Breast epithelium (tissue), 4 donors: ENCODE measurements around the gene ST6GALNAC3. TPM values are rescaled to one million over a fixed set of nuclear protein-coding genes. Genes with fewer than 3 reads are reported as not detected.

Experiments
- DNase-seq, 2 donors: peaks; one replicate each; pipeline ENCODE4 v3.0.0-alpha.2; 2019; ENCODE audit warnings: low spot score in 2 of 2
- H3K27ac ChIP-seq, 2 donors: fragments of 200-600 bp; sonication (generic) in 1 of 2; one replicate each; pipeline ENCODE4 v1.5.1; 2016 to 2019; ENCODE audit warnings: mild to moderate bottlenecking in 1 of 2
- H3K27me3 ChIP-seq, 2 donors: fragments of 200-600 bp; sonication (generic) in 1 of 2; one replicate each; pipeline versions ENCODE4 v1.5.1 to v1.6.0; 2017 to 2019; ENCODE audit warnings: control low read depth in 1 of 2, mild to moderate bottlenecking in 1 of 2
- H3K36me3 ChIP-seq: fragments of 200-600 bp; one replicate; pipeline ENCODE4 v1.5.1; 2019
- H3K4me1 ChIP-seq, 2 donors: fragments of 200-600 bp; sonication (generic); one replicate each; pipeline ENCODE4 v1.5.1; 2016 to 2019; ENCODE audit warnings: control low read depth in 1 of 2
- H3K4me3 ChIP-seq, 3 donors: fragments of 200-600 bp; sonication (generic); 1 replicate in 2 of 3; 2 replicates in 1 of 3; pipeline ENCODE4 v1.5.1; 2016 to 2019; ENCODE audit warnings: mild to moderate bottlenecking in 3 of 3, moderate library complexity in 2 of 3
- H3K9me3 ChIP-seq, 2 donors: fragments of 200-600 bp; sonication (generic) in 1 of 2; one replicate each; pipeline ENCODE4 v1.5.1; 2016 to 2019; ENCODE audit warnings: control low read depth in 1 of 2
- CTCF ChIP-seq, 3 donors: fragments of 450-650 bp; IDR thresholded peaks; one replicate each; pipeline ENCODE4 v1.5.1; 2016 to 2017; ENCODE audit warnings: antibody characterized with exemption in 3 of 3, mild to moderate bottlenecking in 3 of 3, moderate library complexity in 3 of 3
- POLR2A ChIP-seq: fragments of 450-650 bp; IDR thresholded peaks from one replicate; pipeline ENCODE4 v1.6.1; 2016; ENCODE audit warnings: antibody characterized with exemption, mild to moderate bottlenecking, moderate library complexity
- POLR2AphosphoS5 ChIP-seq, 3 donors: sonication (generic); formaldehyde crosslinking; IDR thresholded peaks; one replicate each; pipeline ENCODE4 v1.6.1; 2017; ENCODE audit warnings: antibody characterized with exemption in 3 of 3
- intact Hi-C: fragments of 100-400 bp; cut with DNase I; formaldehyde crosslinking; loops from one replicate; pipeline ENCODE4 v1.15.1; 2023; ENCODE audit warnings: low total_unique reads
- total RNA-seq, 3 donors: library from RNA; depleted of rRNA; stranded (reverse); fragments of >200 nt; gene quantifications; one replicate each; pipeline ENCODE4 v1.1.0, GENCODE V29; 2016

Gene ST6GALNAC3
- 10 to 100 TPM in 1 of 3 donors, 1 to 10 TPM in 2; 4.1 to 14.4 (median 8.5) TPM for total RNA-seq

DNA sequence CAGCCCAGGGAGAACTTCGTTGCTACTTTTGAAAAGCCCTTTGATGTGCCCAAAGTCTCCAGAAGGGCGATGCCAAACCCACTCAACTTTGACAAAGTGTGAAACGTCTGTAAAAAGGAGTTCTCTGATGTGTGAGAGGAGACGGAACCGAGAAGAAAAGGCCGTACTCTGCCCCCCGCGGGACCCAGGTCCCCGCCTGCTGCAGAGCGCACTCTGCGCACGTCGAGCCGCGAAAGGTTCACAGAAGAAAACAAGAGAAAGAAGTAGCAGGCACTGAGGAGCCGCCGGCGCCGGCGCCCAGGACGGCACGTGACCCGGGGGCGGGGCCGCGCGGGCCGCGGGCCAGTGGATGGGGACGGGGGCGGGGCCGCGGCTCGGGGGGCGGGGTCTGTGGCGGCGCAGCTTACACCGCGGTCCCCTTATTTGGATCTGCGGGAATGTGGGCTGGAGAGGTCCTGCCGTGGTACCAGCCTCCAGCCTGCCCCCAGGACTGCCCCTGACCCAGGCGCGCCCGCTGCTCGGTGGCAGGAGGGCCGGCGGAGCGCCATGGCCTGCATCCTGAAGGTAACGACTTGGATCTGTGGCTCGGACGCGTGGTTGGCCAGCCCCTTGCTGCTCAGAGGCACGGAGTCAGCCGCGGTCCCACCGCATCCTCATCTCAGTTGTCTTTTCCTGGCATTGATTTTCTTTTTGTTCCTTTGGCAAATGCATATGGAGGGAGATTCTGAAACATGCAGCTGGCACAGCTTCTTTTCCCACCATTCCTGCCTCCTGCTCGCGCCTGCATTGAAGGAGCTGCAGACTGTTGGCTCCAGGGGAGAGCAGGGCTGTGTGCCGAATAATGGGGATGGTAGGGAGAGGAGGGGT, at the start of gene ST6GALNAC3:
Gene ST6GALNAC3, plus strand, starts transcription at position 426 of the 867 bp plus-strand sequence.
- TF ChIP-seq CTCF (IDR thresholded peaks at IDR 0.05) (no peak), POLR2AphosphoS5 (IDR thresholded peaks at IDR 0.05) (peak in 1 of 3 donors; percentile 40)
- H3K27me3 ChIP-seq = no peaks in the 10 kb centered on the region
- no peaks in the 10 kb centered on the region for H3K36me3 ChIP-seq
- DNase-seq = peak; percentile 56 to 59
- peak within 1 kb of the TSS; percentile 52 to 85 (median 65) for H3K4me3 ChIP-seq
- H3K9me3 ChIP-seq = no peaks in the 10 kb centered on the region
- intact Hi-C loops = no loop called here
- H3K27ac ChIP-seq = peak within 1 kb of the TSS; percentile 46 to 82
- H3K4me1 ChIP-seq = no peaks in the 10 kb centered on the region

GRCh38 chr1:76027341-76027740, 47.2 kb upstream of the ST6GALNAC3 start:
- H3K4me3 ChIP-seq = no peak overlapping the region
- no peaks in the 10 kb centered on the region for H3K9me3 ChIP-seq
- H3K27ac ChIP-seq = no peak overlapping the region
- no peak for DNase-seq
- H3K27me3 ChIP-seq = no peaks in the 10 kb centered on the region
- no peaks in the 10 kb centered on the region for H3K4me1 ChIP-seq
- no peaks in the 10 kb centered on the region for H3K36me3 ChIP-seq
- no peak for TF ChIP-seq POLR2A
- no peak for TF ChIP-seq CTCF (IDR thresholded peaks at IDR 0.05)
- TF ChIP-seq POLR2AphosphoS5 (IDR thresholded peaks at IDR 0.05) = no peak
- intact Hi-C loops = no loop called here

DNA sequence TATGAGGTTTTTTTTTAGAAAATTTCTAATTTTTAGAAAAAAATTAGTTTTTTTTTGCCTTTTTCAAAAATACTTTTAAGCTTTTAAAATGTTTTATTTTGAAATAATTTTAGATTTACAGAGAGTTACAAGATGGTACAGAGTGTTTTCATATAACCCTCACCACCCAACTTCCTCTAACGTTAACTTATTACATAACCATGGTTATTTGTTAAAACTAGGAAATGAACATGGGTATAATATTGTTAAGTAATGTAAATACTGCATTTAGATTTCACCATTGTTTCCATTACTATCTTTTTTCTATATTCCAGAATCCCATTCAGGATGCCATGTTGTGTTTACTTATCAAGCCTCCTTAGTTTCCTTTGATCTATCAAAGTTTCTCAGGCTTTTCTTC, 45.2 kb upstream of the ST6GALNAC3 start:
- no peak for DNase-seq
- H3K4me3 ChIP-seq = no peak overlapping the region
- H3K9me3 ChIP-seq = no peaks in the 10 kb centered on the region
- no peaks in the 10 kb centered on the region for H3K4me1 ChIP-seq
- intact Hi-C loops = no loop called here
- H3K36me3 ChIP-seq = no peaks in the 10 kb centered on the region
- no peaks in the 10 kb centered on the region for H3K27me3 ChIP-seq
- H3K27ac ChIP-seq = no peak overlapping the region
- TF ChIP-seq POLR2AphosphoS5 (IDR thresholded peaks at IDR 0.05) (no peak), POLR2A (no peak), CTCF (IDR thresholded peaks at IDR 0.05) (no peak)

GRCh38 chr1:76031496-76031895, 43.0 kb upstream of the ST6GALNAC3 start:
- Histone ChIP-seq H3K9me3 (no peaks in the 10 kb centered on the region), H3K36me3 (no peaks in the 10 kb centered on the region), H3K27me3 (no peaks in the 10 kb centered on the region), H3K4me3 (no peak overlapping the region), H3K4me1 (no peaks in the 10 kb centered on the region), H3K27ac (no peak overlapping the region)
- intact Hi-C loops = no loop called here
- DNase-seq = no peak
- TF ChIP-seq POLR2A = no peak
- no peak for TF ChIP-seq CTCF (IDR thresholded peaks at IDR 0.05)
- TF ChIP-seq POLR2AphosphoS5 (IDR thresholded peaks at IDR 0.05) = no peak

- intact Hi-C loops = no loop called here
- no peak for DNase-seq
- TF ChIP-seq POLR2A = no peak
- TF ChIP-seq CTCF (IDR thresholded peaks at IDR 0.05) = no peak
- no peak for TF ChIP-seq POLR2AphosphoS5 (IDR thresholded peaks at IDR 0.05)
- Histone ChIP-seq H3K27me3 (no peaks in the 10 kb centered on the region), H3K9me3 (no peaks in the 10 kb centered on the region), H3K4me3 (no peak overlapping the region), H3K4me1 (no peaks in the 10 kb centered on the region), H3K27ac (no peak overlapping the region), H3K36me3 (no peaks in the 10 kb centered on the region)
These were observed 40.6 kb upstream of the ST6GALNAC3 start for GRCh38 chr1:76033800-76034475.
